A673 (cell line): ENCODE results near the gene CACHD1.

Source experiments
- CTCF ChIP-seq: fragments of 300-800, 200-600 bp; sonication (generic); conservative IDR thresholded peaks from 2 replicates; pipeline ENCODE4 v1.5.1; 2017; ENCODE audit warnings: low read depth, mild to moderate bottlenecking, antibody characterized with exemption, low read length, moderate library complexity, mixed read lengths
- EZH2 ChIP-seq: fragments of 200-600 bp; sonication (generic); IDR thresholded peaks from 2 replicates; pipeline ENCODE4 v1.6.1; 2017; ENCODE audit warnings: borderline replicate concordance, low read depth, mild to moderate bottlenecking, mixed read lengths, antibody characterized with exemption, low read length; ENCODE audit not compliant: poor library complexity, severe bottlenecking

- TF ChIP-seq CTCF, result no peak
- TF ChIP-seq EZH2, result no peak
Observed at GRCh38 chr1:64466033-64466432, 3.9 kb upstream of the CACHD1 start.
